Left lung (tissue), 10 donors: ENCODE measurements around the gene PTH1R. TPM values are rescaled to one million over a fixed set of nuclear protein-coding genes. Genes with fewer than 3 reads are reported as not detected.

ENCODE experiments used
- ATAC-seq: fragments of 200-7000 bp; cut with Tn5 transposase; one replicate; pipeline ENCODE4 v1.9.1; 2020; ENCODE audit warnings: moderate library complexity
- DNase-seq, 4 donors: peaks; one replicate each; pipeline ENCODE4 v3.0.0-alpha.2; 2013 to 2020
- H3K27ac ChIP-seq, 2 donors: fragments of 200-600 bp; sonication (generic) in 1 of 2; one replicate each; pipeline versions ENCODE4 v1.5.0 to v1.8.0; 2020 to 2021
- H3K27me3 ChIP-seq, 2 donors: fragments of 200-600 bp; sonication (generic) in 1 of 2; one replicate each; pipeline versions ENCODE4 v1.5.0 to v1.8.0; 2020 to 2021
- H3K36me3 ChIP-seq, 2 donors: fragments of 200-600 bp; sonication (generic) in 1 of 2; one replicate each; pipeline versions ENCODE4 v1.5.0 to v1.8.0; 2020 to 2021
- H3K4me1 ChIP-seq, 2 donors: fragments of 200-600 bp; one replicate each; pipeline ENCODE4 v1.8.0; 2021
- H3K4me3 ChIP-seq, 2 donors: fragments of 200-600 bp; sonication (generic) in 1 of 2; one replicate each; pipeline versions ENCODE4 v1.5.0 to v1.8.0; 2020 to 2021; ENCODE audit warnings: mild to moderate bottlenecking in 1 of 2
- H3K9me3 ChIP-seq, 2 donors: fragments of 200-600 bp; sonication (generic) in 1 of 2; one replicate each; pipeline versions ENCODE4 v1.5.0 to v1.8.0; 2020 to 2021
- CTCF ChIP-seq, 2 donors: fragments of 200-600 bp; sonication (generic) in 1 of 2; IDR thresholded peaks; one replicate each; pipeline versions ENCODE4 v1.5.0 to v1.8.0; 2021; ENCODE audit warnings: antibody characterized with exemption in 2 of 2
- intact Hi-C, 2 donors: fragments of 100-400 bp; cut with DNase I; formaldehyde crosslinking; loops; one replicate each; pipeline versions ENCODE4 v1.11.2 to v1.14.2; 2022
- polyA plus RNA-seq, 6 donors: library from polyadenylated mRNA; unstranded; fragments of 120-200 nt; gene quantifications; one replicate each; pipeline ENCODE4 v1.2.1, GENCODE V29; 2013; ENCODE audit not compliant: insufficient read length in 6 of 6
- total RNA-seq, 2 donors: library from RNA; stranded (reverse); fragmentation: NEBNext Ultra II Directional; extraction: Animal tissue kit (Norgen Biotek cat#: 25700); gene quantifications; one replicate each; pipeline ENCODE4 v1.2.1, GENCODE V29; 2021
- donor health status: DM: no; HTN: yes; CAD: no.
- donor health status: DM: no; HTN: no; CAD: no.

The PTH1R gene
- total and polyA plus RNA-seq, 8 donors, result 12.0 to 131 (median 73.6) TPM

- DNase-seq (no peak), ATAC-seq (no peak)
- Histone ChIP-seq H3K27me3 (peaks cover 0 to 5% of the 10 kb centered on the region in 2 donors), H3K9me3 (peaks cover 0 to 39% of the 10 kb centered on the region in 2 donors), H3K27ac (no peak overlapping the region), H3K4me3 (no peak overlapping the region), H3K4me1 (peaks cover 5 to 6% of the 10 kb centered on the region in 2 donors), H3K36me3 (no peaks in the 10 kb centered on the region)
- no peak for TF ChIP-seq CTCF (IDR thresholded peaks at IDR 0.05)
- intact Hi-C loops, result no loop called here
Observed at GRCh38 chr3:46840491-46840890, 37.0 kb upstream of the PTH1R start.

- Histone ChIP-seq H3K9me3 (peaks cover 0 to 30% of the 10 kb centered on the region in 2 donors), H3K27me3 (peaks cover 0 to 25% of the 10 kb centered on the region in 2 donors), H3K27ac (no peak overlapping the region), H3K4me3 (no peak overlapping the region), H3K36me3 (no peaks in the 10 kb centered on the region), H3K4me1 (peaks cover 12 to 17% of the 10 kb centered on the region in 2 donors)
- DNase-seq (no peak), ATAC-seq (no peak)
- TF ChIP-seq CTCF (IDR thresholded peaks at IDR 0.05), result no peak
- intact Hi-C loops, result no loop called here
Observed at GRCh38 chr3:46843508-46843907, 34.0 kb upstream of the PTH1R start.

- intact Hi-C loops, result no loop called here
- no peak for TF ChIP-seq CTCF (IDR thresholded peaks at IDR 0.05)
- no peak overlapping the region for H3K4me3 ChIP-seq
- no peak for ATAC-seq
- H3K4me1 ChIP-seq, result peaks cover 12 to 17% of the 10 kb centered on the region in 2 donors
- H3K9me3 ChIP-seq, result peaks cover 0 to 21% of the 10 kb centered on the region in 2 donors
- no peaks in the 10 kb centered on the region for H3K36me3 ChIP-seq
- no peak for DNase-seq
- no peak overlapping the region for H3K27ac ChIP-seq
- H3K27me3 ChIP-seq, result peaks cover 0 to 25% of the 10 kb centered on the region in 2 donors
Observed at GRCh38 chr3:46844397-46844796, 33.1 kb upstream of the PTH1R start.

- Histone ChIP-seq H3K4me3 (peak overlapping the region in 1 of 2 donors; percentile 51), H3K27ac (peak overlapping the region in 1 of 2 donors; percentile 77), H3K4me1 (peaks cover 12 to 17% of the 10 kb centered on the region in 2 donors), H3K36me3 (no peaks in the 10 kb centered on the region), H3K27me3 (peaks cover 0 to 25% of the 10 kb centered on the region in 2 donors), H3K9me3 (peaks cover 0 to 21% of the 10 kb centered on the region in 2 donors)
- ATAC-seq (peak; percentile 0), DNase-seq (peak in 1 of 4 donors; percentile 27)
- no peak for TF ChIP-seq CTCF (IDR thresholded peaks at IDR 0.05)
- intact Hi-C loops, result no loop called here
Observed at GRCh38 chr3:46844881-46845312, 32.6 kb upstream of the PTH1R start.

- ATAC-seq (peak; percentile 87), DNase-seq (peak in 3 of 4 donors; percentile 60 to 81 (median 75))
- Histone ChIP-seq H3K27ac (peak overlapping the region; percentile 33 to 77), H3K36me3 (no peaks in the 10 kb centered on the region), H3K4me1 (peaks cover 12 to 17% of the 10 kb centered on the region in 2 donors), H3K27me3 (peaks cover 0 to 25% of the 10 kb centered on the region in 2 donors), H3K9me3 (peaks cover 0 to 19% of the 10 kb centered on the region in 2 donors), H3K4me3 (peak overlapping the region; percentile 27 to 51)
- intact Hi-C loops, result no loop called here
- no peak for TF ChIP-seq CTCF (IDR thresholded peaks at IDR 0.05)
Observed at GRCh38 chr3:46845397-46845859, 32.1 kb upstream of the PTH1R start.
